Measurements from ENCODE around the gene UFD1.

GRCh38 chr22:19455585-19456370 is 23.2 kb downstream of the UFD1 start:
- TF ChIP-seq CTCF (IDR thresholded peaks at IDR 0.05) (no peak), POLR2A (IDR thresholded peaks at IDR 0.05) (no peak)
